Adrenal gland (tissue), 12 donors: ENCODE results near the gene SLC12A6. TPM values are rescaled to one million over a fixed set of nuclear protein-coding genes. Genes with fewer than 3 reads are reported as not detected.

ENCODE experiments used
- DNase-seq, 7 donors: peaks; one replicate each; pipeline ENCODE4 v3.0.0-alpha.2; 2019 to 2020
- H3K27ac ChIP-seq, 5 donors: fragments of 200-600 bp; sonication (generic) in 4 of 5; 1 replicate in 3 of 5; 2 replicates in 2 of 5; pipeline versions ENCODE4 v1.5.1 to v1.8.0; 2016 to 2020; ENCODE audit warnings: mild to moderate bottlenecking in 1 of 5
- H3K27me3 ChIP-seq: fragments of 200-600 bp; 2 replicates; pipeline ENCODE4 v1.8.0; 2021
- H3K36me3 ChIP-seq, 2 donors: fragments of 200-600 bp; replicated peaks in 1 of 2; 1 replicate in 1 of 2; 2 replicates in 1 of 2; pipeline versions ENCODE4 v1.5.1 to v1.8.0; 2018 to 2022
- H3K4me1 ChIP-seq, 2 donors: fragments of 200-600 bp; replicated peaks in 1 of 2; 1 replicate in 1 of 2; 2 replicates in 1 of 2; pipeline versions ENCODE4 v1.5.1 to v1.8.0; 2018 to 2021
- H3K4me3 ChIP-seq, 4 donors: fragments of 200-600 bp; sonication (generic) in 3 of 4; one replicate each; pipeline ENCODE4 v1.5.1; 2016 to 2018
- H3K9me3 ChIP-seq, 3 donors: fragments of 200-600 bp; sonication (generic) in 1 of 3; replicated peaks in 1 of 3; 1 replicate in 2 of 3; 2 replicates in 1 of 3; pipeline versions ENCODE4 v1.5.1 to v1.8.0; 2016 to 2021
- POLR2A ChIP-seq, 2 donors: fragments of 450-650 bp; IDR thresholded peaks; one replicate each; pipeline ENCODE4 v1.6.1; 2017; ENCODE audit warnings: antibody characterized with exemption in 2 of 2, mild to moderate bottlenecking in 2 of 2, moderate library complexity in 1 of 2
- WGBS, 4 donors: extraction: QIAGEN DNeasy Blood & Tissue Kit in 2 of 4; methylation state at CpG; one replicate each; pipeline versions ENCODE4 v1.1.5 to v1.1.7; 2013 to 2017; 5-methylcytosine and 5-hydroxymethylcytosine counted together
- intact Hi-C, 2 donors: fragments of 100-400 bp; cut with DNase I; formaldehyde crosslinking; loops; one replicate each; pipeline versions ENCODE4 v1.14.1 to v1.15.0; 2022 to 2023
- polyA plus RNA-seq, 3 donors: library from polyadenylated mRNA; stranded (reverse); fragments of 200-250 nt in 2 of 3; fragments of 350-450 nt in 1 of 3; fragmentation: Illumina TruSeq in 1 of 3; extraction: RNeasy Lipid Tissue Mini Kit (QIAGEN cat#74804) in 1 of 3; gene quantifications; one replicate each; pipeline ENCODE4 v1.2.3, GENCODE V29; 2013 to 2014
- total RNA-seq, 9 donors: library from RNA; depleted of rRNA in 4 of 9; stranded (reverse); fragments of >200 nt in 4 of 9; fragments of 120-200 nt in 1 of 9; fragmentation: NEBNext Ultra II Directional in 1 of 9; extraction: Animal tissue kit (Norgen Biotek cat#: 25700) in 1 of 9; gene quantifications; one replicate each; pipeline versions ENCODE4 v1.1.0 to v1.2.4, GENCODE V29; 2013 to 2023
- TF ChIP-seq, protein P1 (sequence below), 6 experiments: fragments of 450-650 bp in 4 of 6; fragments of 200-600 bp in 2 of 6; sonication (generic) in 1 of 6; IDR thresholded peaks; 1 replicate in 5 of 6; 2 replicates in 1 of 6; pipeline versions ENCODE4 v1.5.1 to v1.8.0; 2016 to 2021; ENCODE audit warnings: antibody characterized with exemption in 6 of 6, mild to moderate bottlenecking in 2 of 6, moderate library complexity in 1 of 6
- donor health status: healthy with polysubstance abuse.
- donor health status: Bipolar disorder and iron deficiency.
- donor health status: DM: yes; HTN: yes; CAD: no.
- donor health status: DM: no; HTN: no; CAD: no.
- donor health status: DM: no; HTN: no; CAD: no.
- donor health status: DM: yes; HTN: yes; CAD: no.

The SLC12A6 gene
- total and polyA plus RNA-seq, 12 donors: 3.3 to 101 (median 17.3) TPM

DNA sequence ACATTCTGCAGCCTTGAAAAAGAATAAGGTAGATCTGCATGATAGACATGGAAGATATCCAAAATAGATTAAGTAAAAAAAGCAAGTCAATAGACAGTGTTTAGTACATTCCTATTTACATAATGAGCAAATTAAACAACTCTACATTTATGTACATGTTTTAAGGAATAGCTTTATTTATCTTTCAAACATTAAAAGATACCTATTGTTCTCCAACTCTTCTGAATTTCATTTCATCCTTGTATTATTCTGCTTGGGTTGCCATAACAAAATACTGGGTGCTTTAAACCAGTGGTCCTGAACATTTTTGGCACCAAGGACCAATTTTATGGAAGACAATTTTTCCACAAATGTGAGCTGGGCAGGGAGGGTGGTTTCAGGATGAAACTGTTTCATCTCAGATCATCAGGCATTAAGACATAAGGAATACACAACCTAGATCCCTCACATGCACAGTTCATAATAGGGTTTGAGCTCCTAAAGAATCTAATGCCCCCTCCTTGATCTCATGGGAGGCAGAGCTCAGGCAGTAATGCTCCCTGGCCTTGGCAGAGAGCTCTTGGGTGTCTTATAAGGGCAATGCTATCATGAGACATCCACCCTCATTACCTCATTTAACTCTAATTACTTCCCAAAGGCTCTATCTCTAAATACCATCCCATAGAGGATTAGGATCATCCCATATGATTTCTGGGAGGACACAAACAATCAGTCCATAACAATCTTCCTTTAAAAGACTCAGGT is 120.9 kb downstream of the SLC12A6 start:
- H3K36me3 ChIP-seq: no peaks in the 10 kb centered on the region
- no peak for TF ChIP-seq POLR2A (IDR thresholded peaks at IDR 0.05)
- TF ChIP-seq, protein P1, sequence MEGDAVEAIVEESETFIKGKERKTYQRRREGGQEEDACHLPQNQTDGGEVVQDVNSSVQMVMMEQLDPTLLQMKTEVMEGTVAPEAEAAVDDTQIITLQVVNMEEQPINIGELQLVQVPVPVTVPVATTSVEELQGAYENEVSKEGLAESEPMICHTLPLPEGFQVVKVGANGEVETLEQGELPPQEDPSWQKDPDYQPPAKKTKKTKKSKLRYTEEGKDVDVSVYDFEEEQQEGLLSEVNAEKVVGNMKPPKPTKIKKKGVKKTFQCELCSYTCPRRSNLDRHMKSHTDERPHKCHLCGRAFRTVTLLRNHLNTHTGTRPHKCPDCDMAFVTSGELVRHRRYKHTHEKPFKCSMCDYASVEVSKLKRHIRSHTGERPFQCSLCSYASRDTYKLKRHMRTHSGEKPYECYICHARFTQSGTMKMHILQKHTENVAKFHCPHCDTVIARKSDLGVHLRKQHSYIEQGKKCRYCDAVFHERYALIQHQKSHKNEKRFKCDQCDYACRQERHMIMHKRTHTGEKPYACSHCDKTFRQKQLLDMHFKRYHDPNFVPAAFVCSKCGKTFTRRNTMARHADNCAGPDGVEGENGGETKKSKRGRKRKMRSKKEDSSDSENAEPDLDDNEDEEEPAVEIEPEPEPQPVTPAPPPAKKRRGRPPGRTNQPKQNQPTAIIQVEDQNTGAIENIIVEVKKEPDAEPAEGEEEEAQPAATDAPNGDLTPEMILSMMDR (IDR thresholded peaks at IDR 0.05): no peak
- no peak overlapping the region for H3K4me3 ChIP-seq
- no peaks in the 10 kb centered on the region for H3K27me3 ChIP-seq
- no peak for DNase-seq
- no peaks in the 10 kb centered on the region for H3K9me3 ChIP-seq
- no peaks in the 10 kb centered on the region for H3K4me1 ChIP-seq
- no peak overlapping the region for H3K27ac ChIP-seq
- intact Hi-C loops: loop anchor here in 1 of 2 donors (10.0 kb wide), 2 partner anchors 112 to 152 kb away; partner anchors contain the start of genes EMC7 and PGBD4

DNA sequence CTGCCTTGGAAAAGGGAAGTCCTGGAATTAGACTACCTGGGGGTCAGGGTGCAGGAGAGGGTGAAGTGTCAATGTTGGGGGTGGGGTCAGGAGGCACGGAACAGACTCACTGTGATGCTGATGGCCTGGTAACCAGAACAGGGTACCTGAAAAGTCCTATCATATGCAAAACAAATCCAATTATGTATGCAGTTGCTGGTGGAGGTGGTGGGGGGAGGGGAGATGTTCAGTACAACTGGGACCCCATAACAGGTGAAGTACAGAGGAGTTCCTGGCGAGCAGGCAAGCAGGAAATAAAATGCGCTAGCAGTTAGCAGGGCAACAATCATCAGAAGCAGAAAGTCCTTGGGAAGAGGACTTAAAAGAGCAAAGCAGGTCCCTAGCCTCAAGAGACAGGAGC is 123.4 kb downstream of the SLC12A6 start:
- H3K9me3 ChIP-seq: no peaks in the 10 kb centered on the region
- WGBS, 4 donors: 28 to 67% (median 49%) methylated on average over 3 of the region's 3 CpGs
- intact Hi-C loops: loop anchor here (5.0 to 10.0 kb wide), 4 partner anchors 102 to 149 kb away; partner anchors contain the start of genes EMC7 (in 1 of the 2) and PGBD4 (in 1 of the 2)
- TF ChIP-seq, protein P1 (IDR thresholded peaks at IDR 0.05): no peak
- TF ChIP-seq POLR2A (IDR thresholded peaks at IDR 0.05): no peak
- no peaks in the 10 kb centered on the region for H3K27me3 ChIP-seq
- H3K4me3 ChIP-seq: no peak overlapping the region
- no peaks in the 10 kb centered on the region for H3K4me1 ChIP-seq
- H3K36me3 ChIP-seq: no peaks in the 10 kb centered on the region
- H3K27ac ChIP-seq: no peak overlapping the region
- no peak for DNase-seq

- Histone ChIP-seq H3K27me3 (no peaks in the 10 kb centered on the region), H3K4me3 (no peak overlapping the region), H3K4me1 (peaks cover 3 to 4% of the 10 kb centered on the region in 2 donors), H3K9me3 (no peaks in the 10 kb centered on the region), H3K36me3 (no peaks in the 10 kb centered on the region), H3K27ac (no peak overlapping the region)
- DNase-seq: no peak
- TF ChIP-seq POLR2A (IDR thresholded peaks at IDR 0.05): no peak
- TF ChIP-seq, protein P1 (IDR thresholded peaks at IDR 0.05): no peak
- WGBS, 4 donors: 34 to 51% (median 38%) methylated on average over 3 to 4 of the region's 4 CpGs
- intact Hi-C loops: loop anchor here (5.0 to 10.0 kb wide), 4 partner anchors 101 to 149 kb away; partner anchors contain the start of genes EMC7 (in 1 of the 2) and PGBD4 (in 1 of the 2)
Measured at GRCh38 chr15:34213690-34214089, 123.9 kb downstream of the SLC12A6 start.

- Histone ChIP-seq H3K36me3 (no peaks in the 10 kb centered on the region), H3K27me3 (no peaks in the 10 kb centered on the region), H3K27ac (peak within 1 kb of the TSS in 4 of 5 donors; percentile 67 to 90 (median 76)), H3K9me3 (no peaks in the 10 kb centered on the region), H3K4me1 (peaks cover 8 to 14% of the 10 kb centered on the region in 2 donors), H3K4me3 (peak within 1 kb of the TSS in 3 of 4 donors; percentile 24 to 63 (median 36))
- TF ChIP-seq POLR2A (IDR thresholded peaks at IDR 0.05): peak; percentile 81 to 93
- TF ChIP-seq, protein P1 (IDR thresholded peaks at IDR 0.05): peak; percentile 85 to 97 (median 94)
- DNase-seq: peak; percentile 95 to 98 (median 97)
- intact Hi-C loops: loop anchor here (5.0 to 10.0 kb wide), 4 partner anchors 97 to 145 kb away; partner anchors contain the start of genes EMC7 (in 1 of the 2) and PGBD4 (in 1 of the 2)
- WGBS, 4 donors: 0 to 1% (median 0%) methylated on average over 14 to 81 of the region's 81 CpGs
Measured at GRCh38 chr15:34209421-34210282, 127.9 kb downstream of the SLC12A6 start, which contains the start of gene KATNBL1. Gene KATNBL1 (minus strand): TSS chr15:34210096. CDS start chr15:34163676, 46,420 bp downstream.
